ENCODE measurements around the gene GLOD5. TPM values are rescaled to one million over a fixed set of nuclear protein-coding genes. Genes with fewer than 3 reads are reported as not detected.

GLOD5 gene
- total and polyA plus RNA-seq, 2 of the 8 experiments (the other 6 are each of a cell fraction or from before 2014, with no cell fraction given), result 0.18 TPM; not detected in 1

- Histone ChIP-seq H3K27ac (ENCODE audit: low read depth, low read length) (no peak overlapping the region), H2BK15ac (ENCODE audit: low read length) (no peak overlapping the region), H2AK5ac (ENCODE audit: low read depth, low read length) (no peak overlapping the region), H3K27me3 (replicated peaks in 1 of 4; ENCODE audit: control insufficient read depth in 3 of 4, extremely low read depth in 1 of 4, insufficient read depth in 3 of 4, low read length in 3 of 4) (no peaks in the 10 kb centered on the region), H3K56ac (replicated peaks; ENCODE audit: insufficient read length, low read depth, low read length) (no peak overlapping the region), H3K14ac (ENCODE audit: insufficient read length) (no peak overlapping the region), H2BK12ac (ENCODE audit: low read depth, low read length) (no peak overlapping the region), H3K9me3 (ENCODE audit: insufficient read depth in 2 of 2, low read depth in 1 of 2, low read length in 1 of 2) (no peaks in the 10 kb centered on the region), H3K4ac (replicated peaks; ENCODE audit: insufficient read length, low read depth, low read length) (no peak overlapping the region), H4K8ac (ENCODE audit: extremely low read depth, insufficient read depth, low read length) (no peak overlapping the region), H3K9ac (replicated peaks in 1 of 4; ENCODE audit: extremely low read depth in 1 of 4, low read depth in 3 of 4, low read length in 3 of 4) (no peak overlapping the region), H3K36me3 (ENCODE audit: control insufficient read depth in 2 of 4, insufficient read depth in 4 of 4, low read length in 3 of 4) (no peaks in the 10 kb centered on the region), H3K4me2 (ENCODE audit: insufficient read depth in 1 of 2, low read depth in 2 of 2, low read length in 2 of 2) (no peak overlapping the region), H4K5ac (ENCODE audit: insufficient read length, low read depth, low read length) (no peak overlapping the region), H2BK120ac (replicated peaks; ENCODE audit: low read depth, low read length) (no peak overlapping the region), H3K4me1 (replicated peaks in 1 of 4; ENCODE audit: control insufficient read depth in 3 of 4, insufficient read depth in 4 of 4, low read length in 3 of 4) (no peaks in the 10 kb centered on the region), H4K91ac (replicated peaks; ENCODE audit: insufficient read length, low read length) (no peak overlapping the region), H3K23ac (ENCODE audit: insufficient read length) (no peak overlapping the region), H3K23me2 (ENCODE audit: low read depth, low read length) (no peaks in the 10 kb centered on the region), H3K79me2 (ENCODE audit: control insufficient read depth in 1 of 2, insufficient read depth in 2 of 2, low read length in 2 of 2) (no peaks in the 10 kb centered on the region), H4K20me1 (replicated peaks in 1 of 2; ENCODE audit: control insufficient read depth in 1 of 2, insufficient read depth in 2 of 2, low read length in 2 of 2) (no peaks in the 10 kb centered on the region), H2BK20ac (ENCODE audit: low read length) (no peak overlapping the region), H3K4me3 (ENCODE audit: extremely low read depth in 1 of 4, insufficient read depth in 2 of 4, low read depth in 3 of 4, low read length in 4 of 4) (no peak overlapping the region), H2BK5ac (ENCODE audit: low read depth, low read length) (no peak overlapping the region), H3K18ac (ENCODE audit: extremely low read depth, low read length) (no peak overlapping the region), H2AFZ (ENCODE audit: low read length) (no peak overlapping the region), H3K79me1 (ENCODE audit: low read depth, low read length) (no peaks in the 10 kb centered on the region)
- CTCF ChIA-PET (ENCODE audit: partially characterized antibody), result no interaction called here
- DNase-seq (ENCODE audit: low read depth in 1 of 2, low spot score in 2 of 2) (no peak), FAIRE-seq (no peak)
- TF ChIP-seq ZNF274 (IDR thresholded peaks at IDR 0.05; ENCODE audit: borderline replicate concordance, extremely low read depth, low read length), result no peak
- TF ChIP-seq ATF2 (IDR thresholded peaks at IDR 0.05; ENCODE audit: low read length), result no peak
- no peak for TF ChIP-seq KDM5A (IDR thresholded peaks at IDR 0.05; ENCODE audit: low read length)
- no peak for TF ChIP-seq JUN (IDR thresholded peaks at IDR 0.05; ENCODE audit: low read depth, low read length)
- no peak for TF ChIP-seq SRF (IDR thresholded peaks at IDR 0.05; ENCODE audit: low read depth, low read length)
- no peak for TF ChIP-seq EZH2 (IDR thresholded peaks at IDR 0.05; ENCODE audit: low read depth, low read length, severe bottlenecking)
- TF ChIP-seq SIX5 (IDR thresholded peaks at IDR 0.05; ENCODE audit: low read depth, low read length), result no peak
- no peak for TF ChIP-seq NRF1 (IDR thresholded peaks at IDR 0.05; ENCODE audit: low read depth, low read length)
- TF ChIP-seq CREB1 (IDR thresholded peaks at IDR 0.05), result no peak
- no peak for TF ChIP-seq TAF1 (IDR thresholded peaks at IDR 0.05; ENCODE audit: low read depth, low read length)
- POLR2A ChIA-PET (ENCODE audit: partially characterized antibody), result interaction anchor here (1.4 kb wide), 1 partner anchor 12 kb away, joined by 4 read pairs; no protein-coding TSS in a partner anchor
- WGBS, 2 experiments (ENCODE audit: extremely low coverage in 1 of 2, insufficient coverage in 1 of 2, insufficient read length in 1 of 2, insufficient replicate concordance in 2 of 2, low coverage in 1 of 2, low lambda C conversion rate in 2 of 2, missing lambda C conversion rate in 1 of 2), result 88% methylated on average over 5 of the region's 5 CpGs; no CpG with 5 or more reads in 1 of the 2 experiments
Observed at GRCh38 chrX:48749182-48749581, 12.4 kb upstream of the GLOD5 start.

All from H1 (cell line).